Measurements from ENCODE around the gene HLA-DQA2.
A peak's percentile ranks its signal among the peaks of the same experiment; 100 is the strongest.
"Not testable (repeated sequence)": the region's sequence is repeated elsewhere in the genome, so short reads cannot be mapped to it uniquely, and the experiment has no call there.

Gene HLA-DQA2

GRCh38 chr6:32741031-32741960 is at the start of gene HLA-DQA2:
TSS of gene HLA-DQA2 (plus strand) at chr6:32741391. CDS start at chr6:32741444, 53 bp downstream.
- no peak for DNase-seq (ENCODE audit: low spot score)

GRCh38 chr6:32692019-32692418 is 49.2 kb upstream of the HLA-DQA2 start:
- DNase-seq (ENCODE audit: low spot score): no peak

DNA sequence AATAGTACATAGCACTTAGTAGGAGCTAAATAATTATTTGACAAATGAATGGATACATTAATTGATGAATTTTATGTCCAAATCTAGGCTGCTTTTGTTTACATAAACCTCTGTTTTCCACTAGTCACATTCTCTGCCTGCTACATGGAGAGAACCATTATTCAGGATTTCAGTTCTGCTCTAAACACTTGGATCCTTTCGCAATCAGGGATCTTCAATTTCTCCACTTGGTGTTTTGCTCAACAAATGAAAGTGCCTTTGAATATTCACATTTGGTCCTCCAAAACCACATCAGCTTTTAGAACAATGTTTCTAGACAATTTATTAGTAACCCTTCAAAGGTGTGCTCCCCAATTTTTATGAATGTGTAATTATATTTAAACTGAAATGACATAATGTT is 44.2 kb upstream of the HLA-DQA2 start:
- no peak for DNase-seq (ENCODE audit: low spot score)

DNA sequence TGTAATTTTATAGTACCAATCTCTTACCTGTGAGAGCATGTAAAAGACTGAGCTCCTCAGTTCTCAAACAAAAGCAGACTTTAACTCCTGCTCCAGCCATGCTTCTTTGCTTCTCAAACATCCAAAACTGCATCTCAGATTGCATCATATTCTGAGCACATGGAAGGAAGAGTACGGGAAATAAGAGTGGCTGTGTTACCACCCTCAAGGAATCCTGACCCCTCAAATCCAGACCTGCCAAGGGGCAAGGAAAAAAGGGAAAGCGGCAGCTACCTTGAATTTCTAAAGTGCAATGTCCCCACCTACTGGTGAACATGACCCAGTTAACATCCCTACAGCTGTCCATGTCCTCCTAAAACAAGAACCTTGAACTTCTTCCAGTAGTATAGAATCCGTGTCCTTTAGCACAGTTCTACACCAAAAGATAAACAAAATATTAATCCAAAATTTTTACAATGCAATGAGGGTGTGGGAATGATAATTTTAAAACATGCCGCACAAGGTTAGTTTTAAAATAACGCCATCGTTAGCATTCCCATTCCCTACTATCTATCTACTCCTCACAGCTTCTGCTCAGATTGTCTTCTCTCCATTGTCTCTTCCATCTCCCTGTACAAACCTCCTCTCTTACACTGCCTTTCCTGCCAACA is 40.7 kb upstream of the HLA-DQA2 start:
- DNase-seq (ENCODE audit: low spot score): peak; percentile 63

DNA sequence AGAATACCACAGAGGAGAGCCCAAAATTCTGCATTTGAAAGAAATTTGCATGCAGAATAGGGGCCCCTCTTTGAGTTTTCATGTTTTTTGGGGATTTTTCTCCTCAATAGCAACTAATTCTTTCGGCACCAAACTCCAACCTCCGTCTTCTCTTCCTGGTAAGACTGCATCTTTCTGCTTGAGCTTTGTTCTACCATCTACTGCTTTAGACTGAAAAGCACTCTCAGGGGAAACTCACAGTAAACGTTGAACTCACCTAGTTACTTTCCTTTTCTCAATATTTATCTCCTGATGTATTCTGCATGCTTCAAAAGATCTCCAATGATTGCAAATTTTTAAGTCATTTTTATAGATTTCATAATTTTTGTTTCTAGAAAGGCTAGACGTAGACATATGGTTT is 37.8 kb upstream of the HLA-DQA2 start:
- no peak for DNase-seq (ENCODE audit: low spot score)

GRCh38 chr6:32705164-32705563 is 36.0 kb upstream of the HLA-DQA2 start:
- not testable (repeated sequence) for DNase-seq (ENCODE audit: low spot score)

DNA sequence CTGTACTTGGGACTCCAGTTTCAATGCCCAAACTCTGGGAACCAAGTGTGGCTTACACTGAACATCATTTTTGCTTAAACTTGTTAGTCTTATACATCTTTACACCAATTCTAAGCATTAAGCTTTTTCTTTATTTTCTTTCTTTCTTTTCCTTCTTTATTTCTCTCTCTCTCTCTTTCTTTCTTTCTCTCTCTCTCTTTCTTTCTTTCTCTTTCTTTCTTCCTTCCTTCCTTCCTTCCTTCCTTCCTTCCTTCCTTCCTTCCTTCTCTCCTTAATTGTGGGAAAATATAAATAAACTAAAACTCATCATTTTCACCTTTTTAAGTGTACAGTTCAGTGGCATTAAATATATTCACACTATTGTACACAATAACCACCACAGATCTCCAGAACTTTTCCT is 31.6 kb upstream of the HLA-DQA2 start:
- DNase-seq (ENCODE audit: low spot score): no peak

GRCh38 chr6:32713241-32713640 is 27.9 kb upstream of the HLA-DQA2 start:
- DNase-seq (ENCODE audit: low spot score): no peak

DNA sequence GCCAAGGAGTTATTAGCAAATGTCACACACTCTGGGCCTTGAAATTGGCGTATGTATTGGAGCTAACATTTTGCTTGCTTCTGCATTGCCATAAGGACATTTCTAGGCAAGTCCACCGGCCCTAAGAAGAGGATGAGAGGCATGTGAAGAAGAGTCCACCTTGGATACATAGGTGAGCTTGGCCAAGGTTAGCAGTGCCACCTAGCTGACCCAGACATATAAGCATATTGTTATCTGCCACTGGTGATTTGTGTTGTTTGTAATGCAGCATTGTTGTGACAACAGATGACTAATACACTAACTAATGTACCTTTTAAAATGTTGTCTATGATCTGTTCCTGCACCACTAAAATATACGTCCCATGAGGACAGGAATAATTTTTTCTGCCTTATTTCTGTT is 24.8 kb upstream of the HLA-DQA2 start:
- no peak for DNase-seq (ENCODE audit: low spot score)

DNA sequence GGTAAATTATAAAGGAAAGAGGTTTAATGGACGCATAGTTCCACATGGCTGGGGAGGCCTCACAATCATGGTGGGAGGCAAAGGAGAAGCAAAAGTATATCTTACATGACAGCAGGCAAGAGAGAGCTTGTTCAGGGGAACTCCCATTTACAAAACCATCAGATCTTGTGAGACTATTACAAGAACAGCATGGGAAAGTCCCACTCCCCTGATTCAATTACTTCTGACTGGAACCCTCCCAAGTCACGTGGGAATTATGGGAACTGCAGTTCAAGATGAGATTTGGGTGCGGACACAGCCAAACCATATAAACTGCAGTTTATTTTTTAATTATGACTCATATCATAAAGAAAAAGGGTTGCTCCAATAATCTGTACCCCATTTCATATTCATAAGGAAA is 22.3 kb upstream of the HLA-DQA2 start:
- DNase-seq (ENCODE audit: low spot score): no peak

DNA sequence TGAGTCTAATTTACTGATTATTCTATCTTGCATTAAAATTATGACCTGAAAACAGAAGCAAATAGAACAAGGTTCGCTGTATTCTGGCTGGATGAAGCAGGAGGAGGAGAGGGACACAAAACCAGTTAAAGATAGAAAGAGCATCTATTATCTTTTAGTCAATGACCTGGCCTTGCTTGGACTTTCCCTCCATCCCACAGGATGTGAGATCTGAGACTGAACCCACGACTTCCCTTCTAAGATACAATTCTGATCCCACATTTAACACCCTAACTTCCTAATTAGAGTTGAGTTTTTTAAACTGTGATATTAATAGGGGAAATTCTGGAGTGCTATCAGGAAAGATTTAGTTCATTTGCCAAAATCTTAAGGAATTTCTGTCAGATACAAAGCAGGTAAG is 3.1 kb upstream of the HLA-DQA2 start:
- DNase-seq (ENCODE audit: low spot score): no peak

DNA sequence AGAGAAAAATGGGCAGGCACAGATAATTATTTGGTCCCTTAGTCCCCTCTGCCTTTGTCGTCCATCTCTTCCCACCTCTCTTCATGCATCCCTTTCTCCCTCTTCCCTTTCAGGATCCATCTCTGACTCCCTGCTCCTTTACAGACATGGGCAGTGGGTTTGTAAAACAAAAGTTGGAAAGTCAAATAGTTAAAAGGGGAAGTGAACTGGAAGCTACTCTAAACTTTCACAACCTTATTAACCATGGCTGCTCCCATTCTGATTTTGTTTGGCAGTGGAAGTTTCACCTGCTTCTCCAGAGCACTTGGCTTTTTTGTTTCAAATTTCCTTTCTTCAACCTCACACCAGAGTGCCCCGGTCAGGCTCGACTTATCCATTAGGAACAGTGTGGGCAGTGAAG is 1.2 kb downstream of the HLA-DQA2 start:
- no peak for DNase-seq (ENCODE audit: low spot score)

DNA sequence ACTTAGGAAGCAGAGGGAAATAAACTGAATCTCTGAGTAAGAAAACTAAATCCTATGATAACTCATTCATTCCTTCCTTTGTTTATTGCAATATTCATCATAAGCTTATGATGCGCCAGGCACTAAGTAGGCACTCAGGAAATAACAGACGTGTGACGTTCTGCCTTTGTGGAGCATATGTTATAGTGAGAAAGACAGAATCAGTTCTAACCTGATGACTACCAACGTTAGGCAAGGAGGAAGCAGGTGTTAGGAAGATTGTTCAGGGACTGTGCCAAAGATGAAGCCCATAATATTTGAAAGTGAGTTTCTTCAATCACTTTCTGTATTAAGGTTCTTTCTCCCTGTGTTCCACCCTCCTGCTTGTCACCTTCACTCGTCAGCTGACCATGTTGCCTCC is 3.6 kb downstream of the HLA-DQA2 start:
- DNase-seq (ENCODE audit: low spot score): no peak

GRCh38 chr6:32745649-32746048 is 4.5 kb downstream of the HLA-DQA2 start:
- DNase-seq (ENCODE audit: low spot score): not testable (repeated sequence)

GRCh38 chr6:32752580-32752979 is 11.4 kb downstream of the HLA-DQA2 start:
- DNase-seq (ENCODE audit: low spot score): no peak

GRCh38 chr6:32759669-32760068 is 18.5 kb downstream of the HLA-DQA2 start:
- no peak for DNase-seq (ENCODE audit: low spot score)

- DNase-seq (ENCODE audit: low spot score): no peak
Observed at GRCh38 chr6:32761072-32761471, 19.9 kb downstream of the HLA-DQA2 start.

DNA sequence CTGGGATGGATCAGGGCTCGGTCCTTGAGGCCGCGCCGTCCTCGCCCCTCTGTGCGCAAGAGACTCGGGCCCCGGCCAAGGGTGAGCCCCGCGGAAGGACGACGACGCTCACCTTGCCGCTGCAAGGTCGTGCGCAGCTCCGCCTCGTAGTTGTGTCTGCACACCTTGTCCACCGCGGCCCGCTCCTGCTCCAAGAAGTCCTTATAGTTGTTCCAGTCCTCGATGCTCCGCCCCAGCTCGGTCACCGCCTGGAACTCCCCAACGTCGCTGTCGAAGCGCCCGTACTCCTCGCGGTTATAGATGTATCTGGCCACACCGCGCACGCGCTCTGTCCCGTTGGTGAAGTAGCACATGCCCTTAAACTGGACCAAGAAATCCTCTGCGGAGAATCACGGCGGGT is 20.4 kb downstream of the HLA-DQA2 start:
- DNase-seq (ENCODE audit: low spot score): no peak

DNA sequence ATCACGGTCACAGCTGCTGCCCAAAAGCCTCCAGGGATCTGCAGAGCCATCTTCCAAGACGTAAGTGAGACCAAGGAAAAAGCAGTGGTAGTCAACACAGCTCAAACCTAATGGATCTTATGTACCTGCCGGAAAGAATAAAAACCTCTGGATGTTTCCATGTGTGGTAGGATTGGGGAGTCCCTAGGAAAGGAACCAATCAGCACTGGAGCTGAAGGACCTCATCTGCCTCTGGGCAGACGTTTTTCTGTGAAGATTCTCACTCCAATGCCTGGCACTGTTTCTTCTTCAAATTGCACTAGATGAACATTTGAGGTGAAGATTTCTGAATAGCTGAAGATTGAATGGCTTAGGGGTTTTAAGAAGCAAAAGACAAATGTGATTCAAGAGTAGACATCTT is 22.2 kb downstream of the HLA-DQA2 start, which contains the start of gene HLA-DQB2:
Gene HLA-DQB2, minus strand, starts transcription at position 112 of the 400 bp plus-strand sequence. Its CDS starts 62 bp downstream, at position 50.
- no peak for DNase-seq (ENCODE audit: low spot score)

GRCh38 chr6:32764048-32764447 is 22.9 kb downstream of the HLA-DQA2 start:
- DNase-seq (ENCODE audit: low spot score): no peak

DNA sequence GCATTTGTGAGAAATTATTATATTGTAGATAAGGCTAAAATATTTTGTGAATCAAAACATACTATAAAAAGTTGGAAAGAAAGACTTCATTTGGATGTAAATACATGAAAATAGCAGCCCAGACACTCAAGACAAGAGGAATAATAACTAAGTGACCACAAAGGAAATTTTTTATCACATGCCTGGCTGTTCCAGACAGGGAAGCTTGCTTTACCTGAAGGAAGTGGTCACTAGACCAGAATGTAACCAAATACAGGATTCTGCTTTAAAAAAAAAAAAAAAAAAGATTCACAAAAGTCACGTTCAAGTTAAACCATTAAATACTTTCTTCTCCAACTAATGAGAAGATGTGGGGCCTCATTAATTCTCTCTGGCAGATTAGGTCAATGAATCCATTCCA is 31.5 kb downstream of the HLA-DQA2 start:
- no peak for DNase-seq (ENCODE audit: low spot score)

- no peak for DNase-seq (ENCODE audit: low spot score)
Observed at GRCh38 chr6:32774426-32774825, 33.2 kb downstream of the HLA-DQA2 start.

- DNase-seq (ENCODE audit: low spot score): no peak
Observed at GRCh38 chr6:32775071-32775470, 33.9 kb downstream of the HLA-DQA2 start.
